ENCODE measurements around the gene DLK1.

DLK1 gene

DNA sequence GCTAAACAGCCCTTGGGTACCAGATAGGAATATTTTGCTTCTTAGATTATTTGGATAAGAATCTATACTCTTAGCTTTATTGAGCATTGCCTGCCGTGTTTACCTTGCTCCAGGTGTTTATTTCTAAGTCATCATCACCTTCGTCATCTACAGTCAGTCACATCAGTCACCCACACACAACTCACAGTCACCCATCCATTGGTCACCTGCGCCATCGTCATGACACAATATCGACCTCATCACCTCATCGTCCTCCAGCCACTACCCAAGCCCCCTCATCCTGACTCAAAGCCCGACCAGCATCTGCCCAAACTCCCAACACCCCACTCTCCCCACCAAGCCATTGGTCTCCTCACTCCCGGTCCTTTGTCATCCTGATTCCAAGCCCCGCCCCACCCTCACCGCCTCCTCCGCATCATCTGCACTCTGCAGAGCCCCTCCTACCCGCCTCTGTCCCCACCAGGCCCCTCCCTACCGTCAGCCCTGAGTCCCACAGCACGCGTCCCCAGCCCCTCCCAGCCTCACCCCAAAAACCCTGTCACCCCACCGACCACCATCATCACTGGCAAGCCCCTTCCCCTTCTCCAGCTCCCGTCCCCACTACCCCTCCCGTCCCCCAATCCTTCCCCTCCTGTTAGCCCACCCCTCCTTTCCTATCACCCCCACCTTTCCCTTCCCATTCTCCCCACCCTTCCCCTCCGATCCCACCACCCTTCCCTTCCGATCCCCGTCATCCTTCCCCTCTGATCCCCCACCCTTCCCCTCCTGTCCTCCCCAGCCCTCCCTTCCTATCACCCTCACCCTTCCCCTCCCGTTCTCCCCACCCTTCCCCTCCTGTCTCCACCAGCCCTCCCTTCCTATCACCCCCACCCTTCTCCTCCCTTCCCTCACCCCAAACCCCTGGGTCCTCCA, 9.8 kb downstream of the DLK1 start:
- DNase-seq: no peak

DNA sequence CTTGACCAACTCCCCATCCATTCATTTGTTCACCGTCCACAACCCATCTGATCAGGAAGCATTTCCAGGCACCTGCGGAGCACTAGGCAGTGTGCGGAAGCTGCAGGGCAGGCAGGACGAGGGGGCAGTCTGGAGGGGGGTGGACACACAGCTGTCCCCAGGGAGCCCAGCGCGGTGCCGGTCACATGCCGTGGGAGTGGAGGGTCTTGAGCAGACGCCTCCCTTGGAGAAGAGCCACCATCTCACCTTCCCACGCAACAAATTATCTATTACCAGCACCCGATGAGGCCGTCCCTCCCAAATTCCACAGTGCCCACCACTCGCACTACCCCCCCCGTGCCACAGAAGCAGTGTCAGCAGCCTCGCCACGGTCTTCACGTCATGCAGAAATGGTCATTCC, 10.8 kb downstream of the DLK1 start:
- no peak for DNase-seq

DNA sequence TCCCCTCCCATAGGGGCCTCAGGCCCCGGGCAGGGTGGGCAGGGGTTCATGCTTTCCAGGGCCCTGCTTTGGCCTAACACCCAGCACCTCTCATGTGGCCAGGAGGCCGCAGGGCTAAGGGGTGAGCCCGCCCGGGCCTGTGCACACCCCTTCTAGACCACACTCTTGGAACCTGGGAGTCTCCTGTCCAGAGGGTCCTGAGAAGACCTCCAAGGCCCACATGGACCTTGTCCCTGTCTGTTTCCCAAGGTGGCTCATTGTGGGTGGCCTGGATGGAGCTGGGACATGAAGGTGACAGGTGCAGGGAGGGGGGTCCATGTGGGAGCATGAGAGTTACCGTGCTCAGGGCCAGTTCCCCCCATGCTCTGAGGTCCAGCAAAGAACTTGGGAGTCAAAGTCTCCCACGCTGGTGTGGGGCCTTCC, 11.6 kb downstream of the DLK1 start:
- no peak for DNase-seq

DNA sequence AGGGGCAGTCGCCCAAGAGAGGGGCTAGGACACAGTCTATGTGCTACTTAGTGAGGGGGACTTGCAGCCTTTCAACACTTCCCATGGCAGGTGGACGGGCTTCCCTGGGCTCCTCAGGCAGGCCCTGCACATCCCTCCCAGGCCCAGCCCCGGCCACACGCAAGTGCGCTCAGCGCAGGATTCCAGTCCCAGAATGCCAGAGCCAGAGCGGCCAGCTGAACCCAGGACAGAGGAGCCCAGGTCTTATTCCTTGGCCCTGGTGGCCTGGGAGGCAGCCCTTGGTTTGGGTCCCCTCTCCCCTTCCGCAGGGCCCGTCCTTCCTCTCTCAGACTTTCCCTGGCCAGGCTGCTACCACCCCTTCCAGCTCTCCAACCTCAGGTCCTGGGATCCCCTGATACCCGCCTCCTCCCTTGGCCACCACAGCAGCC, 12.0 kb downstream of the DLK1 start:
- no peak for DNase-seq

DNA sequence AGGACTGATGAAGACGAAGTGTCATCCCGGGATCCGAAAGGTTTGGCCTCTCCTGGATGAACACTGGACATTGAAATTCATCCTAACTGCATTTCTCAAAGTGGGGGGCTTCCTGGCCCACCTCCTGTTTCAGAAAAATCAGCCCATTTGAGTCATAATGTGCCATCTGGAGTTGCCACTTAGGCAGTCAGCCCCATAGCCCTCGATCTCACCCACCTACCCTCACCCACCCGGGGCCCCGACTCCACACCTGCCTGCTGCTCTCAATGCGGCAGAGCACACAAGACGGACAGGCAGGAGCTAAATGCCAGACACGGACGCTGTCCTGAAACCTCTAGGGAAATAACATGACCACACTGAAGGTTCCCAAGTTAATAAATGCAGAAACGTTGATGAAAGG, 12.6 kb downstream of the DLK1 start:
- DNase-seq: no peak

DNA sequence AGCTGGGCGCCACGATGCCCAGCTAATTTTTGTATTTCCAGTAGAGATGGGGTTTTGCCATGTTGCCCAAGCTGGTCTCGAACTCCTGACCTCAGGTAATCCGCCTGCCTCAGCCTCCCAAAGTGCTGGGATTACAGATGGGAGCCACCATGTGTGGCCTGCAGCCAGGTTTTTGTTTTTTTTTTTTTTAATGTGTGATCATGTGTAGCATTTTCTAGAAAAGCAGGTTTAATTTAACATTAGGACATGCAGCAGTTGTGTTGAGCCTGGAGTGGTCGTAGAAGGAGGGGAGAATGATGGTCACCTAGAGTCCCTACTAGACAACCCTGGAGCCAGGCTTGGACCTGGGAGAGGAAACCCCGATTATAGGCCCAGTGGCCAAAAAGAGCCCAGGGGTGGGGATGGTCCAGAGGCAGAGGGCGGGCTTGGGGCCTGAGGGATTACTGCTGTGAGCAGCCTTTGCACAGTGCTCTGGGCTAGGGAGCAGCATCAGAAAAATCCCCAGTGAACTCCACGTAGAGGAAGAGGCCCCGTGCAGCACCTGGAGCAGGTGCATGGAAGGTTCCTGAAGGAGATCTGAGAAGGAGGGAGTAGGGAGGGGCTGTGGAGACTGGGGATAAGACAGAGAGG, 13.6 kb downstream of the DLK1 start:
- DNase-seq: no peak

DNA sequence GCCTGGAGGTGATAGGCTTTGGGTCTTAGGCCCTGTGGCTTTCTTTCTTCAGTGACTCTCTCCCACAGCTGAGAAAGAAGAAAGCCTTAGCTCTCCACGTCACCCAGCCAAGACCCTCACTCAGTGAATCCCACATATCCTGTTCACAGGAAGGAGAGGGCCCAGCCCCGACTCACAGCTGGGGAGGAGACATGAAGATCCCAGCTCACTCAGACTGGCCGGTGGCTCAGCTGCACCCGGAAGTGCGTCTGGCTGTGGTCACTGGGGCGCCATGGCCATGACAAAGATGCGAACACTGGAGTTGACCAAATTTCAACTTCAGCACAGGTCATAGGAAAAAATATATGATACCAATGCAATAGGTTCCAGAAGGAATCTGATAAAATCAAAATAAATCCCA, 14.2 kb downstream of the DLK1 start:
- no peak for DNase-seq

DNA sequence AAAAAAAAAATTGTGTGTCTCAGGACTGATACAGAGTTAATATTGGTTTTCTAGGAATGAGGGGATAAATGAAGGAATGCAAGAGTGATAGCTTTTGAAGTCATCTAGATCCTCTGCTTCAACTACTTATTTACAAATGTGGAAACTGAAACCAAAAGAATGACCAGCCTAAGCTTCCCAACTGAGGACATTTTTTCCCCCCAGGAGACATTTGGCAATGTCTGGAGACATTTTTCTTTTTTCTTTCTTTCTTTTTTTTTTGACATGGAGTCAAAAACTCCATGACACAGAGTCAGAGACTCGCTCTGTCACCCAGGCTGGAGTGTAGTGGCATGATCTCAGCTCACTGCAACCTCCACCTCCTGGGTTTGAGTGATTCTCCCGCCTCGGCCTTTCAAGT, 15.3 kb downstream of the DLK1 start:
- DNase-seq: no peak

DNA sequence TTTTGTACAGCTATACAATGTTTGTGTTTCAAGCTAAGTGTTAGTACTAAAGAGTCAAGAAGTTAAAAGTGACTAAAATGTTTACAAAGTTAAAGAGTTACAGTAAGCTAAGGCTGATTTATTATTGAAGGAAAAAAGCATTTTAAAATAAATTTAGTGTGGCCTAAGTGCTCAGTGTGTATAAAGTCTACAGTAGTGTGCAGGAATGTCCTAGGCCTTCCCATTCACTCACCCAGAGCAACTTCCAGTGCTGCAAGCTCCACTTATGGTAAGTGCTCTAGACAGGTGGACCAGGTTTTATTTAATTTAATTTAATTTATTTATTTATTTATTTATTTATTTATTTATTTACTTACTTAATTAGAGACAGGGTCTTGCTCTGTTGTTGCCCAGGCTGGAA, 19.6 kb downstream of the DLK1 start:
- DNase-seq: no peak

DNA sequence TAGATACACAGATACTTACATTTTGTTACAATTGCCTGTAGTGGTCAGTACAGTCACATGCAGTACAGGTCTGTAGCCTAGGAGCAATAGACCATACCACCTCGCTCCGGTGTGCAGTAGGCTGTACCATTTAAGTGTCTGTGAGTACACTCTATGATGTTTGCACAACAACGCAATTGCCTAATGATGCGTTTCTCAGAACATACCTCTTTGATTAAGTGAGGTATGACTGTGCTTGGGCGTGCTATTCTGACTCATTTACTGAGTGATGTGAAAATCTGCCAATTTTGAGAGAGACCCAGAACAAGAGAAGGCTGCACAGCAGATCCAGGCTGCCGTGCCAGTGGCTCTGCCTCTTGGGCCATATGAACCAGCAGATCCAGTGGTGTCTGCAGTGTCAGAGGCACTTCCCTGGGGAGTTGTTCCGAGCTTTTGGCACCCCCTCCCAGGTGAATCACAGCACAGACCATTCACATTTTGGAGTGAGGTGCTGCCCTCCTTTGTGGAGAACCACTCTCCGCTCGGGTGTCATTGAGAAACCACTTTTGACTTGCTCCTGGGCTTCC, 20.4 kb downstream of the DLK1 start:
- peak; percentile 8 for DNase-seq

DNA sequence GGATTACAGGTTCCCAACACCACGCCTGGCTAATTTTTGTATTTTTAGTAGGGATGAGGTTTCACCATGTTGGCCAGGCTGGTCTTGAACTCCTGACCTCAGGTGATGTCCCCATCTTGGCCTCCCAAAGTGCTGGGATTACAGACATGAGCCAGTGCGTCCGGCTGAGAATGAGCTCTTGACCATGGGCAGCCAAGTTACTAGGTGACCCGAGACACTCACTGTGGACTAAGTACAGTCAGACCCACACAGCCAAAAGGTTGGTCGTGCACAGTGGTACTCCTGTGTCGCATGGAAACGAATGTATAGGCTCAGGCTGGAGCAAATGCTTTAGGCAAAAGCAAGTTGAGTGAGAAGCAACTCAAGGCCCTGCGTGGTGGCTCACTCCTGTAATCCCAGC, 21.0 kb downstream of the DLK1 start:
- no peak for DNase-seq

DNA sequence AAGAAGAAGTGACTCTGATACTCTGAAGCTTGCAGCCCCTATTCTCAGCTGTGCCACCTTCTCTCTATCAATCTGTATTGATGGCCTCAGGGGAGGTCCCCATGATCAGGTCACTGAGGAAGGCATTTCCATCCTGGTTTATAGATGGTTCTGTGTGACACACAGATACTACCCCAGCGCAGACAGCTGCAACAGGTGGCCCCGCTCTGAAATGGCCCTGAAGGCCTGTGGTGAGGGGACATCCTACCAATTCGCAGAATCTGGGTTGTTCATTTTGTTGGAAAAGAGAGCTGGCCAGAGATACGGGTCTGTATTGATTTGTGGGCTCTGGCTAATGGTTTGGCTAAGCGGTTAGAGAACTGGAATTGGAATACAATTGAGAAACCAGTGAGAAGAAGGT, 21.7 kb downstream of the DLK1 start:
- DNase-seq: no peak

DNA sequence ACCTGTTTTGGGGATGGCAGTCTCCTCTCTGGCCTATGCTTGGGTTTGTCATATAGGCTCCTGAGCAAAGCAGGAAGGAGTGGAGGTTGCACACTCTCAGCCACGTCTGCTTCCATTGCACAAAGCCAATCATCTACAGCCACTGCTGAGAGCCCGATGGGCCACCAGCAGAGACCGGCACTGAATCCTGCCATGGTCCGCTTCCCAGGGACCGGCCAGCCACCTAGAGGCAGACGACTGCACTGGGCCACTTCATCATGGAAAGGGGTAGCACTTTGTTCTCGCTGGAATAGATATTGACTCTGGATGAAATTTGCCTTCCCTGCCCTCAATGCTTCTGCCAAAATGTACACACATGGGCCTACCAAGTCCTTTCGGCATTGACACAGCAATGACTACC, 22.3 kb downstream of the DLK1 start:
- DNase-seq: no peak

DNA sequence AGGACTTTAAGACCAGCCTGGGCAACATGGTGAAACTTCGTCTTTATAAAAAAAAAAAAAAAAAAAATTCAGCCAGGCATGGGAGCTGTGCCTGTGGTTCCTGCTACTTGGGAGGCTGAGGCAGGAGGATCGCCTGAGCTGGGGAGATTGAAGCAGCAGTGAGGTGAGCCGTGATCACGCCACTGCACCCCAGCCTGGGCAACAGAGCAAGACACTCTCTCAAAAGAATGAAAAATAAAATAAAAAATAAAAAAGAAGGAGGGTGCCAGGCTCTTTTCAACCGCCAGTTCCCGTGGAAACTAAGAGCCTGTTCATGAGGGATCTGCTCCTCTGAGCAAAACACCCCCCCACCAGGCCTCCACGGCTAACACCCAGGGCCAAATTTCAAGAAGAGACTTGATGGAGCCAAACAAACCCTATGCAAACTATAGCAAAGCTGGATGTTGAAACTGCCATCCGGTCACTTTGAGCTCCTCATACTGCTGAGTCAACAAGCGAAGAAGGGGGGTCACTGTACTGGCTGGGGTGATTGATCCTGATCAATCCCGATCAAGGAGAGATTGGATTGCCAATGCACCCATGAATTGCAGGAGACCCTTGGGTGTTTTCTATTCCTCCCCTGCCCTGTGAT, 23.4 kb downstream of the DLK1 start:
- DNase-seq: no peak

DNA sequence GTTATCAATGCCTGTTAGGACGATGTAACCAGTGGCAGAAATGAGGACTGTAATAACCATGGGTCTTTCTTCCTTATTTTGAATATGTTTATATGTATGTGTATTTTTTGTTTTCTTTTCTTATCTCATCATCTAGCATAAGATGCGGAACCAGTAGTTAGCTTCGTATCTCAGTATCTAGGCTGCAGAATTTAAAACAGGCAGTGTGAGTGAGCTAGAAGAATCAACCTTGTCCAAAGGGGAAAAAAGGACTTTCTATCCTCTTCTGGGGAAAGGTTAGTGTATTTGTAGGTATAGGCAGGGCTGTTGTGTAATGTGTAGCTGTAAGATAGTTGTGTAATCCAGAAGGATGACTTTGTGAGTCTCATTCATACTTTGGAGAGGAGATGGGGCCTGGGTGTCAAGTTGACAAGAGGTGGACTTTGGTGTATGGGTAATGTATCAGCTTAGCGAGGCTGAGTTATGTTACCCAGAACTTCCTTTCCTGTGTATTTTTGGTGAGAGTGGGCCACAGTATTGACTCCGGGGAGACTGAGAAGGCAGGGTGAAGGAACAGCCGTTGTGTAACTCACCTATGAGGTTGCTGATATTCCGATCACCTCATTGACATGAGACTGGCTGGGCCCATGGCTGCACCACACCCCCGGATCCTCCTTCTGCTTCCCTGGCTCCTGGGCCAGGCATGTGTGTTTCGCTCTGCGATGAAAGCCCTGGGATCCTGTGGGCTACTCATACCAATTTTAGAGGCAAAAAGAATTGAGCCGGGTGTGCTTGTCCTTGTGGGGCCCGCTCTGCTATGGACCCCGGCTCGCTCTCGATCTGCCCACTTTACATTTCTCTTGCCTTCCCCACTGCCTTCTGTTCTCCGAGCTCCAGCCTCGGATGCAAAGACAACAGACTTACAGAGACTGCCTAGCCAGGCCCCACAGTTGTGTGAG, 24.3 kb downstream of the DLK1 start:
- DNase-seq: no peak

DNA sequence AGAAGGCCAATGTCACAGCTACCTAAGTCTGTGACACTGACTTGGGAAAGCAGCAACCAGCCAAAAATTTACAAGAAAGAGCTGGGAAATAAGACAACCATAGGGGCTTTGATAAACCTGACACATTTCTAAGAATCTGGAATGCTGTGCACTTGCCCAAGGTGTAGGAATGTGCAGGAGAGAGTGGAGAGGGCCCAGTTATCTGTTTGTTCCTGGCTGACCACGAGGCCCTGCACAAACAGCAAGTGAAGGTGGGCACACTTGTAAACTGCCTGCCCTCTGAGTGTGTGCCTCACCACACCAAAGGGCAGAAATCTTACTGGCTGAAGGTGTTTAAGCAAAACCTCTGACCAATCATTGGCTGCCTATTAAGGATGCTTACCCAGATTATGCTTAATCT, 27.3 kb downstream of the DLK1 start:
- no peak for DNase-seq

DNA sequence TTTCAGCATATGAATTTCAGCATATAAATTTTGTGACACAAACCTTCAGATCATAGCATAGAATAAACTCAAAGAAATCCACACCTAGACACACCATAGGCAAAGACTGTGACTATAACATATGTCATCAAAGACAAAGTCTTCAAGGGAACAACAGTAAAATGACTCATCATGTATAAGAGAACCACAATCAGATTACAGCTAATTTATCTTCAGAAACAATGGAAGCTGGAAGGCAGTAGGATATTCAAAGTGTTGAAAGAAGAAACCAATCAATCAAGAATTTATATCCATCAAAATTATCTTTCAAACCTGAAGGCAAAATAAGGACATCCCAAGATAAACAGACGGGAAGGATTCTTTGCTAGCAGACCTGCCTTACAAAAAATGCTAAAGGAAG, 29.0 kb downstream of the DLK1 start:
- DNase-seq: no peak

DNA sequence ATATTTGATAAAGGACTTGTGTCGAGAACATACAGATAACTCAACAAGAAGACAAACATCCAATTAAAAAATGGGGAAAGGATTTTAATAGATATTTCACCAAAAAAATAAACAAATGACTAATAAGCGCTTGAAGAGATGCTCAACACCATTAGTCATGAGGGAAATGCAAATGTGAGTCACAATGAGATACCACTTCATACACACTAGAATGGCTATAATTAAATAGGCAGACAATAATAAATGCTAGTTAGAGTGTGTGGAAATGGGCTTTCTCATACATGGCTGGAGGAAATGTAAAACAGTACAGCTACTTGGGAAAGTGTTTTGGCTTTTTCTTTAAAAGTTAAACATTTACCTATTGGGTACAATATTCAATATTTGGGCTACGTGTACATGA, 34.8 kb downstream of the DLK1 start:
- no peak for DNase-seq

DNA sequence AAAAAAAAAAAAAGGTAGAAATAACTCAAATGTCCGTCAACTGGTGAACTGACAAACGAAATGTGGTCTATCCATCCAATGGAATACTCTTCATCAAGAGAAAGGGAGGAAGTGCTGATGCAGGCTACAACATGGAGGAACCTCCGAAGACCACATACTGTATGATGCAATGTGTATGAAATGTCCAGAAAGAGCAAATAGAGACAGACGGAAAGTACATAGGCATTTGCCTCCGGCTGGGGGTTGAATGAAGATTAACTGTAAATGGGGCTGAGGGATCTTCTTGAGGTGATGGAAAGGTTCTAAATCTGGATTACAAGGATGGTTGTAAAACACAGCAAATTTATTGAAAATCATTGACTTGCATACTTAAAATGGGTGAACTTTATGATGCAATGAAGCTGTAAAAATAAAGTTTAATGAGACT, 35.4 kb downstream of the DLK1 start:
- no peak for DNase-seq

DNA sequence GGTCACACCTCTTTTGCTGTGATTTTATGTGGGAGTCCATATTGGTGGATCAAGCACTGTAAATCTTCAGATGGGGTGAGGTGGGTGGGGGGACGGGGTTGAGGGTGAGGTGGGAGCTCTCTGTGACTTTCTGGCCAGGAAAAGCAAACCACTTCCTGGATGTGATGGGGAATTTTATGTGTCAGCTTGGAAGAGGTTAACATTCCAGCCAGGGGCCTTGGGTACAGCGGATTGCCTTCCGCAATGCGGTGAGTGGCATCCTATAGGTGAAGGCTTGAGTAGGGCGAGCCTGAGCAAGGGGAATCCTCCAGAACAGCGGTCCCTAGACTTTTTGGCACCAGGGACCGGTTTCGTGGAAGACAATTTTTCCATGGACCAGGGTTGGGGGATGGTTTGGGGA, 36.2 kb downstream of the DLK1 start:
- DNase-seq: no peak

DNA sequence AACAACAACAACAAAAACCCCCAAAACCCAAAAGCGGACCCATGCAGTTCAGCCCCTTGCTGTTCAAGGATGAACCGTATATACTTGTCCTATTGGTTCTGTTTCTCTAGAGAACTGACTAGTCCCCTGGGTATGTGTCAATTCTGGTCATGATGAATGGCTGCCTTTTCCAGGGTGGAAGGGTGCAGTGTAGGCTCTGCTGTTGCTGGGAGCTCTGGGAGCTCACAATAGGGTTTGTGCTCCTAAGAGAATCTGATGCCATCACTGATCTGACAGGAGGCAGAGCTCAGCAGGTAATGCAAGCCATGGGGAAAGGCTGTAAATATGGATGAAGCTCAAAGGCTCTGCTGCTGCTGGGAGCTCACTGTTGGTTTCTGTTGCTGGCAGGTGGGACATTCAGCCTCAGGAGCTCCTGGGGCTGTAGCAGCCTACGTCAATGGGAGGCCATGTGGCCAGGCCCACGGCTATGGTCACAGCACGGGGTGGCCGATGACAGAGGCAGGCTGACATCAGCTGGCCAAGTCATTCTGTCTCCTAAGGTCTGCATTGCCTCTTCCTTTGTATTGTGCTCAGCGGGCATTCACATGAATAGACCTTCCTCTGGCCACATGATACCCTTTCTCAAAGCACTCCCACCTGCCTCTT, 37.9 kb downstream of the DLK1 start:
- no peak for DNase-seq

DNA sequence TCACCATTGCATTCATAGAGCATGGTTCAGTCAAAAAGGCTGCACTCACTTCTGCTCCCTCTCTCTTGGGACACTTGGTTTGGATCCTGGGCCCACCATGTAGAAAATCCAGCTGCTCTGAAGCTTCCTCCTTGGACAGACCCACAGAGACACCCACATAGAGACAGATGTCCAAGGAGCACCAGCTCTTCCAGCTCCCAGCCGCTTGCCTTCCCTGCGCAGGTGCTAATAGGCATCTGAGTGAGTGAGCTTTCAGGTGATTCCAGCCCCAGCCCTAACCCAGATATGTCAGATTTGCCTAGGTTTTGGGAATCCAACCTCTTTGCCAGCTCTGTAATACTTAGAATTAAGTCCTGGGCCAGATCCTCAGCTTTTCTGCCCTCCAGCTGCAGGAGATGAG, 38.6 kb downstream of the DLK1 start:
- no peak for DNase-seq

All from GOT3 (cell line).